Immature natural killer cell (primary cell): ENCODE measurements around the gene RPL38. TPM values are rescaled to one million over a fixed set of nuclear protein-coding genes. Genes with fewer than 3 reads are reported as not detected.

ENCODE experiments used
- polyA plus RNA-seq, 3 donors: library from polyadenylated mRNA; unstranded; fragments of 300-500 nt; fragmentation: Illumina TruSeq; gene quantifications; one replicate each; pipeline ENCODE4 v1.2.3, GENCODE V29; 2021

Gene RPL38
- polyA plus RNA-seq, 3 donors from 2014 or later = 638 to 1,583 (median 956) TPM

Other genes with a start within 250 kb of the RPL38 start
- 1 to 10 TPM in 2 of 3 donors, under 1 TPM in 1; 0.15 to 2.0 (median 1.1) TPM for gene TTYH2, start 9.9 kb downstream of the RPL38 start, polyA plus RNA-seq
- gene DNAI2, start 70.6 kb downstream of the RPL38 start, polyA plus RNA-seq = under 1 TPM in 1 of 3 donors, not detected in 2; 0.74 TPM
- gene KIF19, start 122.5 kb downstream of the RPL38 start, polyA plus RNA-seq = 1 to 10 TPM; 1.9 to 6.1 (median 4.1) TPM
- gene BTBD17, start 158.2 kb downstream of the RPL38 start, polyA plus RNA-seq = under 1 TPM in 1 of 3 donors, not detected in 2; 0.21 TPM
- gene GPR142, start 163.8 kb downstream of the RPL38 start, polyA plus RNA-seq = under 1 TPM in 1 of 3 donors, not detected in 2; 0.49 TPM
- 1 to 10 TPM in 1 of 3 donors, under 1 TPM in 1, not detected in 1; 0.89 to 3.2 TPM for gene GPRC5C, start 228.4 kb downstream of the RPL38 start, polyA plus RNA-seq